AG09309 (cell line): ENCODE results near the gene ITGA4.
A peak's percentile ranks its signal among the peaks of the same experiment; 100 is the strongest.

Experiments used
- DNase-seq: peaks from one replicate; pipeline ENCODE4 v3.0.0-alpha.2; 2010; ENCODE audit warnings: low read depth
- H3K4me3 ChIP-seq: 2 replicates; pipeline ENCODE4 v1.5.1; 2011; ENCODE audit warnings: mild to moderate bottlenecking, low read depth, low read length, moderate library complexity; ENCODE audit not compliant: control insufficient read depth
- TF ChIP-seq, protein P1 (sequence below): IDR thresholded peaks from 2 replicates; pipeline ENCODE4 v1.5.1; 2011; ENCODE audit warnings: mild to moderate bottlenecking, low read depth, low read length, inconsistent platforms; ENCODE audit not compliant: insufficient read depth, control insufficient read depth; ENCODE audit errors: missing control alignments

Gene ITGA4

DNA sequence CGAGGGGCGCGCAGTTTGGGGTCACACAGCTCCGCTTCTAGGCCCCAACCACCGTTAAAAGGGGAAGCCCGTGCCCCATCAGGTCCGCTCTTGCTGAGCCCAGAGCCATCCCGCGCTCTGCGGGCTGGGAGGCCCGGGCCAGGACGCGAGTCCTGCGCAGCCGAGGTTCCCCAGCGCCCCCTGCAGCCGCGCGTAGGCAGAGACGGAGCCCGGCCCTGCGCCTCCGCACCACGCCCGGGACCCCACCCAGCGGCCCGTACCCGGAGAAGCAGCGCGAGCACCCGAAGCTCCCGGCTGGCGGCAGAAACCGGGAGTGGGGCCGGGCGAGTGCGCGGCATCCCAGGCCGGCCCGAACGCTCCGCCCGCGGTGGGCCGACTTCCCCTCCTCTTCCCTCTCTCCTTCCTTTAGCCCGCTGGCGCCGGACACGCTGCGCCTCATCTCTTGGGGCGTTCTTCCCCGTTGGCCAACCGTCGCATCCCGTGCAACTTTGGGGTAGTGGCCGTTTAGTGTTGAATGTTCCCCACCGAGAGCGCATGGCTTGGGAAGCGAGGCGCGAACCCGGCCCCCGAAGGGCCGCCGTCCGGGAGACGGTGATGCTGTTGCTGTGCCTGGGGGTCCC lies at the start of gene ITGA4:
Gene ITGA4, plus strand, starts transcription at position 266 of the 620 bp plus-strand sequence. Its CDS starts 269 bp downstream, at position 535.
- TF ChIP-seq, protein P1, sequence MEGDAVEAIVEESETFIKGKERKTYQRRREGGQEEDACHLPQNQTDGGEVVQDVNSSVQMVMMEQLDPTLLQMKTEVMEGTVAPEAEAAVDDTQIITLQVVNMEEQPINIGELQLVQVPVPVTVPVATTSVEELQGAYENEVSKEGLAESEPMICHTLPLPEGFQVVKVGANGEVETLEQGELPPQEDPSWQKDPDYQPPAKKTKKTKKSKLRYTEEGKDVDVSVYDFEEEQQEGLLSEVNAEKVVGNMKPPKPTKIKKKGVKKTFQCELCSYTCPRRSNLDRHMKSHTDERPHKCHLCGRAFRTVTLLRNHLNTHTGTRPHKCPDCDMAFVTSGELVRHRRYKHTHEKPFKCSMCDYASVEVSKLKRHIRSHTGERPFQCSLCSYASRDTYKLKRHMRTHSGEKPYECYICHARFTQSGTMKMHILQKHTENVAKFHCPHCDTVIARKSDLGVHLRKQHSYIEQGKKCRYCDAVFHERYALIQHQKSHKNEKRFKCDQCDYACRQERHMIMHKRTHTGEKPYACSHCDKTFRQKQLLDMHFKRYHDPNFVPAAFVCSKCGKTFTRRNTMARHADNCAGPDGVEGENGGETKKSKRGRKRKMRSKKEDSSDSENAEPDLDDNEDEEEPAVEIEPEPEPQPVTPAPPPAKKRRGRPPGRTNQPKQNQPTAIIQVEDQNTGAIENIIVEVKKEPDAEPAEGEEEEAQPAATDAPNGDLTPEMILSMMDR, result peak; percentile 69
- DNase-seq, result no peak
- peak within 1 kb of the TSS; percentile 81 for H3K4me3 ChIP-seq

DNA sequence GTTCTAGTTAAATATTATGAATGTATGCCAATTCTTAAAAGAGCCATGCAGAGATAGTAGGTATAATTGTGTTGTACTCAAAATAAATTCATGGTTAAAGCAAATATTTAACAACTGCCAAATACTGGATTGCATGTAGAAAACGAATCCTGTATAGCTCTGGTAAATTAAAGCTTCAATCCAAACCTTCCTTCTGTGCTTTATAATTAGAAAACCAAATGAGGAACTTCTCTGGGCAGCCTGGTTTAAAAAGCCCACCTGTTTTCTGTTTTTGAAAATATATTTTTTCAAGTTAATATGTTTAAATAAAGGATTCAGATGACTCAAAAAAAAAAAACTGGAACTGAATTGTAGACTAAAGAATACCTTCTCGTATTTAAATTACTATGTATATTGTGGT lies 48.3 kb upstream of the ITGA4 start:
- H3K4me3 ChIP-seq, result no peak overlapping the region
- no peak for DNase-seq
- TF ChIP-seq, protein P1, result no peak

DNA sequence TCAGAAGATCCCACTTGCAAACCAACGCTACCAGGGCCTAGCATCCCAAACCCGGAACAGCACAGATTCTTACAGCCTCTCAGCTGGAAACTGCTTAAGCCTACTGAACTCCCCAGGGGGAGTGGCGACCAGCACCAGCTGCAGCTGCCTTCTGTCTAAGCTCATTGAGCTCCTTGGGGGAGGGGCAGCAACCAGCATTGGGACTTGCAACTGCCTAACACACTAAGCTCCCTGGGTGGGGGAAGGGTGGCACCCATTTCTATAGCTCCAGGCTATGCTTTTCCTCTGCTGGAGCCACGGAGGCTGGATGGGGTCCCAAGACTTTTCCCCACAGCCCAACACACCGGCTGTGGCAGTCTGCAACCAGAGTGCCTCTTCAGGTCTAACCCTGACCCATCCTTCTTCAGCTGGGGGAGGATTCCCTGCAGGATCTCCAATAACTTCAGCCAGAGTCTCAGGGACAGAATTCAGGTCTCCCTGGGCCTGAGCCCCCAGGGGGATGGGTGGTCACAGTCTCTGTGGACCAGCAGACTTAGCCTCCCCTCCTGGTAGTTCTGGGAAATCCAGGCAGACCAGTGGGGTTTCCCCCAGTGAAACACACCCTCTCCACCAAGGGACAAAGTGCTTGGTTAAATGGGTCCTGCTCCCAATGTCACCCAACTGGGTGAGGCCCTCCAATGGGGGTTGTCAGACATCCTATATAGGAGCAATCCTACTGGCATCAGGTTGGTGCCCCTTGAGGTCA lies 45.9 kb upstream of the ITGA4 start:
- TF ChIP-seq, protein P1, result no peak
- H3K4me3 ChIP-seq, result no peak overlapping the region
- no peak for DNase-seq

DNA sequence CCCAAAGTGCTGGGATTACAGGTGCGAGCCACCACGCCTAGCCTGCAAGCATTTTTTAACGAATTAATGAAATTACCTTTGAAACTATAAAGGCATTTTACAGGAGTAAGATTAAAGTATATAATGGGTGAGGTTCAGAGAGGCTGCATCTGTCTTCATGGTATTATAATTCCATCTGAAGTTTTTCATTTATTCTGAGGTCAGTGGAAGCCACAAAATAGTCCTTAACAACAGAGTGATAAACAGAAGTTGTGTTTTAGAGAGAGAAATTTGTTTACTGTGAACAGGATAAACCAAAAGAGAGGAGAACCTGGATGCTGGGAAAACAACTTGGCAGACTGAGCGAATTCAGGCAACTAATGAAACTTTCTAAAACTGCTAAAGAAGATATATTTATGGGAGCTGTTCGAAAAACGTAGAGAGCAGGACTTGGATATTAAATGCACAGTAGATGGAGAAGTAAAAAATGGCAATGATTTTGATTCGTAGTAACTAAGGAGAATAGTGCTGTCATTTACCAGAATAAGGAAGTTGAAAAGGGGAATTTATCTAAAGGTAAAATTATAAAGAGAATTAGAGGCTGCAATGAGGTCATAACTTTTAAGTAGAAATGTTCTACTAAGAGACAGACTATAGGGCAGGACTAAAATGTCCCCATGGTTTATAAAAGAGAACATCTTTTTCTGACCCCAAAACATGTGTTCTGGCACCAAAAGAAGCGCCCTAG lies 37.9 kb upstream of the ITGA4 start:
- no peak overlapping the region for H3K4me3 ChIP-seq
- TF ChIP-seq, protein P1, result no peak
- DNase-seq, result no peak

DNA sequence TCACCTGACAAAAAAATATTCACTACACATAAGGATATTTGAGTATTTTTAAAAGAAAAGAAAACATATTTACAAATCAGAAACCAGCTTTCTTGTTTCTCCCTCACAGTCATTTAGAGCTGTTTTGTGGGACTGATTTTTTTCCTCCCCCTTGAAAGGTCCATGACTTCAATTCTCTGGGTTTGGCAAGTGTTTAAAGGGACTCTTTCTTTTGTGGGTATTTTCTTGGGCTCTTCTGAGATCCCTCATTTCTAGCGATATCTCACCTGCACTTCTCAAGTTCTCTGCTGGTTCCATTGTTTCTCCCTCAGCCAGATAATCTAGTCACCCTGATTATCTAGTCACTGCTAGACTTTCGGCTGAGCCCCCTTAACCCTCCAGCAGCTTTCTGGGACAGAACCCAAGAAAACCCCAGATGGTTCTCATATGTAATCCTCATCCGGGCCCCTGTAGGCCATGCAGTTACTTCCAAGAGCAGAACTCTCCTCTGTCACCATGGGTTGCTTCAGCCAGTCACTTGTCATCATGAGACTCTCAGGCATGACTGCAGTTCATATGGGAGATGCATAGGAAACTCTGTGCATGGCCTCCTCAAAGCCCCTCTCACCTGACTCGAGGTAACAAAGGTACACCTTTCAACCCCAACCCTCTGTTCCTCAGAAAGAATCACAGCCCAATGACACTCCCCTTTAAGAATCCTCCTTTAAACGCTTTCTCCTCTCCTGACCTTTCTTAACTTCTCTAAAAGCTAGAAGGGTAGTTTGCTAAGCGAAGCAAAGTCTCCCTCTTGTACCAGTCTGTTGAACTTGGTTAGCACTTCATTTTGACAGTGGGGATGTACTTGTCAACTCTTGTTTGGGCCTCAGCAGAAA lies 36.7 kb upstream of the ITGA4 start:
- H3K4me3 ChIP-seq, result no peak overlapping the region
- DNase-seq, result no peak
- TF ChIP-seq, protein P1, result no peak

DNA sequence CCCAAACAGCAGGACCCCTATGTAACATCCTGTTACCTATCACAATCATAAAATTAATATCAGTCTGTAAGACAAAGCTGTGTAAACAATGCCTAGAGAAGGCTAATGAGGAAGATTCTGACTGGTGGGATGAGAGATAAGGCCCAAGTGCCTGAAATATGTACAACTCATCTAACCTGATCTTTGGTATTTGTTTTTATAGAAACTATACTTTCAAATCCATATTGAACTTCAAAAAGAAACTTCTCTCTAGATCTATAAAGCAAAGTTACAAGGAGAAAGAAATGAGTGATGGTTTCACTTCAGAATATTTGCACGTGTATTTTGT lies 36.1 kb upstream of the ITGA4 start:
- DNase-seq, result no peak
- TF ChIP-seq, protein P1, result no peak
- H3K4me3 ChIP-seq, result no peak overlapping the region
